T-cell (primary cell): ENCODE measurements around the gene FAM53B. TPM values are rescaled to one million over a fixed set of nuclear protein-coding genes. Genes with fewer than 3 reads are reported as not detected.

Experiments
- ATAC-seq, 4 experiments: fragments of 200-7000 bp in 3 of 4; fragments of 150-1000 bp in 1 of 4; cut with Tn5 transposase; replicated peaks in 1 of 4; 1 replicate in 3 of 4; 2 replicates in 1 of 4; pipeline ENCODE4 v1.10.0; 2021; ENCODE audit warnings: moderate library complexity in 3 of 4, mild to moderate bottlenecking in 2 of 4, moderate number of reproducible peaks in 1 of 4
- CTCF ChIA-PET, 2 donors: fragments of 300-600 bp; sonication (Branson Sonifier 250); formaldehyde crosslinking; loops; one replicate each; lab custom pipeline; 2022; ENCODE audit warnings: antibody characterized with exemption in 2 of 2; lab: Charles Lee
- POLR2A ChIA-PET, 2 donors: fragments of 300-600 bp; sonication (Branson Sonifier 250); formaldehyde crosslinking; loops; one replicate each; lab custom pipeline; 2022; ENCODE audit warnings: antibody characterized with exemption in 2 of 2; lab: Charles Lee
- DNase-seq, 35 experiments: peaks; one replicate each; pipeline versions ENCODE4 v3.0.0 to v3.0.0-alpha.2; 2013 to 2023
- H3K27ac ChIP-seq: one replicate; pipeline ENCODE4 v1.5.1; 2013; ENCODE audit warnings: low read length
- H3K27me3 ChIP-seq, 2 experiments: replicated peaks in 1 of 2; 1 replicate in 1 of 2; 2 replicates in 1 of 2; pipeline versions ENCODE4 v1.6.1 to v1.7.0; 2013; ENCODE audit warnings: low read length in 1 of 2, mixed read lengths in 1 of 2; ENCODE audit not compliant: control insufficient read depth in 2 of 2, insufficient read depth in 2 of 2; ENCODE audit errors: extremely low read depth in 1 of 2
- H3K36me3 ChIP-seq, 2 donors: 1 replicate in 1 of 2; 2 replicates in 1 of 2; pipeline versions ENCODE4 v1.6.1 to v1.7.0; 2013; ENCODE audit warnings: low read length in 1 of 2; ENCODE audit not compliant: control insufficient read depth in 2 of 2, insufficient read depth in 1 of 2; ENCODE audit errors: extremely low read depth in 1 of 2
- H3K4me1 ChIP-seq, 2 experiments: 1 replicate in 1 of 2; 2 replicates in 1 of 2; pipeline versions ENCODE4 v1.6.1 to v1.7.0; 2013; ENCODE audit warnings: low read length in 2 of 2, mixed read lengths in 1 of 2; ENCODE audit not compliant: insufficient read depth in 2 of 2, control insufficient read depth in 1 of 2; ENCODE audit errors: extremely low read depth in 1 of 2
- H3K4me3 ChIP-seq, 2 donors: 1 replicate in 1 of 2; 2 replicates in 1 of 2; pipeline versions ENCODE4 v1.5.1 to v1.7.0; 2013; ENCODE audit warnings: mild to moderate bottlenecking in 2 of 2, low read length in 1 of 2, moderate library complexity in 1 of 2; ENCODE audit not compliant: control insufficient read depth in 1 of 2; ENCODE audit errors: extremely low read depth in 1 of 2
- H3K9me3 ChIP-seq: 2 replicates; pipeline ENCODE4 v1.7.0; 2013
- H3K27ac Mint-ChIP-seq, 2 donors: one replicate each; pipeline ENCODE4 v1.8.0; 2020 to 2021; ENCODE audit warnings: mild to moderate bottlenecking in 2 of 2, mixed read lengths in 2 of 2
- H3K27me3 Mint-ChIP-seq, 2 donors: one replicate each; pipeline ENCODE4 v1.8.0; 2021 to 2022; ENCODE audit warnings: mixed read lengths in 2 of 2
- H3K36me3 Mint-ChIP-seq: one replicate; pipeline ENCODE4 v1.8.0; 2021; ENCODE audit warnings: mixed read lengths
- H3K4me1 Mint-ChIP-seq, 3 donors: one replicate each; pipeline ENCODE4 v1.8.0; 2020 to 2022; ENCODE audit warnings: mixed read lengths in 3 of 3, mild to moderate bottlenecking in 1 of 3
- H3K4me3 Mint-ChIP-seq, 3 donors: one replicate each; pipeline ENCODE4 v1.8.0; 2020 to 2022; ENCODE audit warnings: mild to moderate bottlenecking in 3 of 3, mixed read lengths in 3 of 3, moderate library complexity in 3 of 3
- H3K9me3 Mint-ChIP-seq, 3 donors: one replicate each; pipeline ENCODE4 v1.8.0; 2020 to 2022; ENCODE audit warnings: mixed read lengths in 3 of 3
- WGBS: methylation state at CpG from one replicate; pipeline ENCODE4 v1.1.5; 2013; ENCODE audit warnings: missing lambda C conversion rate; ENCODE audit not compliant: insufficient coverage; 5-methylcytosine and 5-hydroxymethylcytosine counted together
- total RNA-seq, 35 experiments: library from RNA in 6 of 35; stranded (reverse) in 6 of 35; fragments of 120-200 nt in 1 of 35; gene quantifications; one replicate each; pipeline versions ENCODE4 v1.2.1 to v1.2.4 and lab custom pipeline; 2013 to 2026

Gene FAM53B
- total RNA-seq, 5 donors from 2014 or later (not counting 1 experiment from before 2014, with no cell fraction given): 39.3 to 86.5 (median 52.3) TPM

DNA sequence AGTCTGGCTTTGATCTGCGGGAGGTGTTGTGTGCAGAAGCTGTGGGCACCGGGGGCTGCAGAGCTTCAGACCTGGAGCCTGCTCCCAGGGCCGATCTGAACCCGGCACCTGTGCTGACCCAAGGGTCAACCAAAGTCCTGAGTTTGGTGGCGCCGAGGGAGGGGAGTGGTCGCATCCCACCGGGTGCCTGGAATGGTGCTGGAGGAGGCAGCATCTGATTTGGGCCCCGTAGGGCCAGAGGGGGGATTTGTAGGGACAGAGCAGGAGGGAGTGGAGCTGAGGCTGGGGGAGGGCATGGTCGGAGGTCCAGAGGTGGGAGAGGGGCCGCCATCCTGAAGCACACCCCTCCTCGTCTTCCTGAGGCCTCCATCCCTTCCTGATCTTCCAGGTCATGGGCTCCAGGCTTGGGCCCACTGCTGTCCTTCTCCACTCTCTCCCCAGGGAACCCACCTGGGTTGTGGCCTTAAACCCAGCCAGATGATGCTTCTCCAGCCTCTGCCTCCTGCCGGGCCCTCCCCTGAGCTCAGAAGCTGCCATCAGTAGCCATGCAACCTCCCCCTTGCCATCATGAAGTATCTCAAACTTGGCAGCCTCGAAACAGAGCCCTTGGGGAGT is 169.6 kb downstream of the FAM53B start:
- Mint-ChIP-seq H3K27ac (peak overlapping the region in 1 of 2 donors; percentile 28), H3K9me3 (no peaks in the 10 kb centered on the region), H3K27me3 (no peaks in the 10 kb centered on the region), H3K36me3 (peaks cover 5% of the 10 kb centered on the region), H3K4me1 (no peaks in the 10 kb centered on the region), H3K4me3 (no peak overlapping the region)
- Histone ChIP-seq H3K4me3 (no peak overlapping the region), H3K4me1 (no peaks in the 10 kb centered on the region), H3K27ac (no peak overlapping the region), H3K9me3 (no peaks in the 10 kb centered on the region), H3K36me3 (no peaks in the 10 kb centered on the region), H3K27me3 (no peaks in the 10 kb centered on the region)
- POLR2A ChIA-PET: no interaction called here
- ATAC-seq (no peak), DNase-seq (no peak)
- WGBS: 93% methylated on average over 9 of the region's 14 CpGs
- CTCF ChIA-PET: no interaction called here

DNA sequence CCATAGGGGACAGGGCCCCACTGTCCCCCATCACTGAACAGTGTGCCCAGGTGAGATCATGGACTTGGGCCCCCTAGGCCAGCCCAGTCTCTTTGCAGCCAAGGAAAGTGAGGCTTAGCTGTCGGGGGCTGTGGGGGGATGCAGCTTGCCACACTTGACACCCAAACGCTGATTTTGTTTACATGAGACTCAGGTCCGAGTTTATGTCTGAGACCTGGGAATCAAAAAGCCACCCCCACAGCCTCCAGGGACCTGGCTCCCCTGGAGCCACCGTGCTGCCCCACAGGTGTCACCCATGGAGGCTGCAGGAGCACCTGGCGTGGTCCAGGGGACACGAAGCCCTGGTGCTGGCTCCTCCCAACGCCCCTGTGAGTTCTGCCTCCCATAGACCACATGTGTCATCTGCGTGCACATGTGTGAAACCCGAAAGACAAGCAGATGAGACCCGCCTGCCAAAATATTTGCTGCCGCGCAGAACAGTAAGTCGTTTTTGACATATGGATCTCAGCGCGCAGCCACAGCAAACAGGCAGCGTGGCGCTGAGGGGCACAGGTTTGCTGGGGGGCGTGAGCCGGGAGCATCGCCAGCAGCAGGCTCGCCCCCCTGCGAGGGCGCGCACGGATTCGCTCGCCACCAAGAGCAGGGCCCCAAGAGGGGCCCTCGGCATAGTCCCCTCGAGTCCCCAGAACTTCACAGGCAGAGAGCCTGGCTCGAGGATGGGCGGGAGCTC is 170.3 kb downstream of the FAM53B start:
- peaks cover 4% of the 10 kb centered on the region for H3K36me3 Mint-ChIP-seq
- no peak overlapping the region for H3K27ac ChIP-seq
- ChIA-PET POLR2A (interaction anchor here in 1 of 2 donors (0.5 kb wide), 1 partner anchor 230 kb away, joined by 3 read pairs; no protein-coding TSS in a partner anchor), CTCF (no interaction called here)
- DNase-seq (no peak), ATAC-seq (no peak)
- no peak overlapping the region for H3K27ac Mint-ChIP-seq
- H3K27me3 Mint-ChIP-seq: no peaks in the 10 kb centered on the region
- WGBS: 78% methylated on average over 30 of the region's 31 CpGs
- H3K4me1 ChIP-seq: no peaks in the 10 kb centered on the region
- no peaks in the 10 kb centered on the region for H3K9me3 ChIP-seq
- H3K9me3 Mint-ChIP-seq: no peaks in the 10 kb centered on the region
- no peaks in the 10 kb centered on the region for H3K4me1 Mint-ChIP-seq
- no peak overlapping the region for H3K4me3 ChIP-seq
- H3K27me3 ChIP-seq: no peaks in the 10 kb centered on the region
- no peak overlapping the region for H3K4me3 Mint-ChIP-seq
- no peaks in the 10 kb centered on the region for H3K36me3 ChIP-seq

DNA sequence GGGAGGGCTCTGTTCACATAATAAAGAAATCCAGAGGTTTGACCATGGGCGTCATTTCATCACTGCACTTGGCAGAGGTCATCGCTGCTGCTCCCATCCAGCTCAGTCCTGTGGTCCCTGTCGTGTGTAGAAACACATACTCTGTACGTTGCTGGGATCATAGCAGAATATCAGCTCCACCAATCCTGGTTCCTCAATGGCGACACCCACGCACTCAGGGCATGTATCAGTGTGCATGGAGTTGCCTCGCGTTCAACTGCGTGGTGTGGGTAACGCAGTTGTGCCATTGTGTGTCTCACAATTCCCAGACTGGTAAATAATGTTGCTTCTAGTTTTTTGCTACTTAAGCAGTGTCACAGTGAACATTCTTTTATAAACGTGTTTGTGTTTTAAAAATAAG is 171.4 kb downstream of the FAM53B start:
- H3K9me3 Mint-ChIP-seq: no peaks in the 10 kb centered on the region
- ChIA-PET POLR2A (no interaction called here), CTCF (no interaction called here)
- no peaks in the 10 kb centered on the region for H3K36me3 Mint-ChIP-seq
- no peak overlapping the region for H3K27ac Mint-ChIP-seq
- Histone ChIP-seq H3K27me3 (no peaks in the 10 kb centered on the region), H3K27ac (no peak overlapping the region), H3K36me3 (no peaks in the 10 kb centered on the region), H3K4me1 (no peaks in the 10 kb centered on the region), H3K9me3 (no peaks in the 10 kb centered on the region), H3K4me3 (no peak overlapping the region)
- no peak overlapping the region for H3K4me3 Mint-ChIP-seq
- WGBS: 85% methylated on average over 10 of the region's 11 CpGs
- DNase-seq: no peak
- H3K4me1 Mint-ChIP-seq: no peaks in the 10 kb centered on the region
- ATAC-seq: no peak
- H3K27me3 Mint-ChIP-seq: no peaks in the 10 kb centered on the region

DNA sequence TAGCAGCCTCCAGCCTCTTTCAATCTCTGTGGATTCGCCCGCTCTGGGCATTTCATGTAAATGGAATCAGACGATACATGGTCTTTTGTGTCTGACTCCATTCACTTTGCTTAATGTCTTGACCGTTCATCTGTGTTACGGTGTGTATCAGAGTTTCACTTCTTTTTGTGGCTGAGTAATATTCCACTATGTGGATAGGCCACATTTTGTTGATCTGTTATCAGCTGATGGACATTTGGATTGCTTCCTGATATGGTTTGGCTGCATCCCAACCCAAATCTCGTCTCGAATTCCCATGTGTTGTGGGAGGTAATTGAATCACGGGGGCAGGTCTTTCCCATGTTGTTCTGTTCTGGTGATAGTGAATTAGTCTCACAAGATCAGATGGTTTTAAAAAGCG is 173.5 kb downstream of the FAM53B start:
- DNase-seq: no peak
- Mint-ChIP-seq H3K36me3 (no peaks in the 10 kb centered on the region), H3K27me3 (no peaks in the 10 kb centered on the region), H3K4me3 (no peak overlapping the region), H3K27ac (no peak overlapping the region), H3K9me3 (no peaks in the 10 kb centered on the region), H3K4me1 (no peaks in the 10 kb centered on the region)
- POLR2A ChIA-PET: no interaction called here
- Histone ChIP-seq H3K36me3 (no peaks in the 10 kb centered on the region), H3K4me3 (no peak overlapping the region), H3K27me3 (peaks cover 0 to 3% of the 10 kb centered on the region in 2 experiments), H3K27ac (no peak overlapping the region), H3K4me1 (no peaks in the 10 kb centered on the region), H3K9me3 (no peaks in the 10 kb centered on the region)
- no peak for ATAC-seq
- WGBS: 100% methylated on average over 7 of the region's 9 CpGs
- CTCF ChIA-PET: no interaction called here

DNA sequence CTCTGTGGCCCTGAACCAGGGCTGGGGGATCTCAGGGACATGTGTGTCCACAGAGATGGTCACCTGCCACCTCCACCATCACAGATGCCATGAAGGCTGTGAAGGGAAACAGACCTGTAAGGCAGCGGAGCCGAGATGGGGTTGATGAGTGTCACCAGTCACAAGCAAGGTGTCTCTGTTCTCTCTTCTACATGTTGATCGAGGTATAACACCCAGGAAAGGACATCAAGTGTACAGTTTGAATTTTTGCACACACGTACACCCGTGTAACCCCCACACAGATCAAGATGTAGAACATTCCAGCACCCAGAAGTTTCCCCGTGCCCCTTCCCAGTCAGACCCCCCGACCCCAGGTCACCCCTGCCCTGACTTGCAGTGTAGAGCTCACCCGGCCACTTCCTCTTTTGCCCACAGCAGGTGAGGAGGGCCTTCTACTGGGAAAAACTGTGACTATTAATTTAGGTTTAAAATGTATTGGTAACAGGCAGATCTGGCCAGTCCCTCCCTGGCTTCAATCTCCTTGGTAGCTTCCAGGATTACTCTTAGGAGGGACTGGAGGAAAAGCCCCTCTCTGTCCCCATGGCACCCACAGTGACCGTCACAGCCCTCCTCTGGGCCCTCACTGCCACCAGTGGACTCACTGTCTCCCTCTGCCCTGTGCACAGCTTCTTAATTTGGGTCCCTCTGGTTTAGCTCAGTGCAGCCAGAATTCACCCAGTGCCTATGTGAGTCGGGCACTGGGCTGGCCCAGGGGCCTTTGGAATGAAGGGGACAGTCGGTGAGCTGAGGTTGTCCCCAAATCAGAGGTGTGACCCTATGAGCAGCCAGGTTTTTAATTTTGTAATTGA is 174.3 kb downstream of the FAM53B start:
- Mint-ChIP-seq H3K4me3 (no peak overlapping the region), H3K36me3 (no peaks in the 10 kb centered on the region), H3K9me3 (no peaks in the 10 kb centered on the region), H3K27me3 (no peaks in the 10 kb centered on the region), H3K4me1 (no peaks in the 10 kb centered on the region), H3K27ac (no peak overlapping the region)
- Histone ChIP-seq H3K27ac (no peak overlapping the region), H3K4me1 (no peaks in the 10 kb centered on the region), H3K4me3 (no peak overlapping the region), H3K9me3 (no peaks in the 10 kb centered on the region), H3K36me3 (no peaks in the 10 kb centered on the region), H3K27me3 (peaks cover 0 to 3% of the 10 kb centered on the region in 2 experiments)
- CTCF ChIA-PET: interaction anchor here in 1 of 2 donors (0.6 kb wide), 1 partner anchor 257 kb away, joined by 3 read pairs; no protein-coding TSS in a partner anchor
- POLR2A ChIA-PET: no interaction called here
- 76% methylated on average over 5 of the region's 11 CpGs for WGBS
- DNase-seq: no peak
- no peak for ATAC-seq
